Fibroblast of the aortic adventitia (primary cell): ENCODE data around the gene SEM1. TPM values are rescaled to one million over a fixed set of nuclear protein-coding genes. Genes with fewer than 3 reads are reported as not detected.

ENCODE experiments used
- DNase-seq: peaks from one replicate; pipeline ENCODE4 v3.0.0-alpha.2; 2010; ENCODE audit warnings: low read depth
- H3K4me3 ChIP-seq: 2 replicates; pipeline ENCODE4 v1.5.1; 2011; ENCODE audit warnings: low read depth, mild to moderate bottlenecking, control low read depth, low read length, moderate library complexity
- total RNA-seq: library from RNA; depleted of rRNA; stranded (reverse); fragments of >200 nt; gene quantifications from 2 replicates; pipeline ENCODE4 v1.2.3, GENCODE V29; 2012; ENCODE audit warnings: low replicate concordance
- TF ChIP-seq, protein P1 (sequence below): IDR thresholded peaks from 2 replicates; pipeline ENCODE4 v1.5.1; 2011; ENCODE audit warnings: mild to moderate bottlenecking, low read length, control low read depth, inconsistent platforms; ENCODE audit not compliant: insufficient read depth

The SEM1 gene
- total RNA-seq, 1 donor, result 37.6 TPM

DNA sequence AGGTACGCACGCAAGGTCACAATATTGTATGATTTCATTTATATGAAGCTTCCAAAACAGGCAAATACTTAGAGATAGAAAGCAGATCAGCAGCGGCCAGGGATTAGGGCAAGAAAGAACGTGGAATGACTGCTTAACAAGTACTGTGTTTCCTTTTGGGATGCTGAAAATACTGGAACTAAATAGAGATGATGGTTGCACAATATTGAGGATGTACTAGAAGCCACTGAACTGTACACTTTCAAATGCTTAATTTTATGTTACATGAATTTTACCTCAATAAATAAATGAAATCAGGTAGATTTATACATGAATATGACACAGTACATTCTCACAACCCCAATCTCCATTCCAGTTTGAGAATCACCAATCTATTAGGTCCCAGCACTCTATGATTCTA lies 15.6 kb downstream of the SEM1 start:
- H3K4me3 ChIP-seq, result no peak overlapping the region
- no peak for DNase-seq
- TF ChIP-seq, protein P1, sequence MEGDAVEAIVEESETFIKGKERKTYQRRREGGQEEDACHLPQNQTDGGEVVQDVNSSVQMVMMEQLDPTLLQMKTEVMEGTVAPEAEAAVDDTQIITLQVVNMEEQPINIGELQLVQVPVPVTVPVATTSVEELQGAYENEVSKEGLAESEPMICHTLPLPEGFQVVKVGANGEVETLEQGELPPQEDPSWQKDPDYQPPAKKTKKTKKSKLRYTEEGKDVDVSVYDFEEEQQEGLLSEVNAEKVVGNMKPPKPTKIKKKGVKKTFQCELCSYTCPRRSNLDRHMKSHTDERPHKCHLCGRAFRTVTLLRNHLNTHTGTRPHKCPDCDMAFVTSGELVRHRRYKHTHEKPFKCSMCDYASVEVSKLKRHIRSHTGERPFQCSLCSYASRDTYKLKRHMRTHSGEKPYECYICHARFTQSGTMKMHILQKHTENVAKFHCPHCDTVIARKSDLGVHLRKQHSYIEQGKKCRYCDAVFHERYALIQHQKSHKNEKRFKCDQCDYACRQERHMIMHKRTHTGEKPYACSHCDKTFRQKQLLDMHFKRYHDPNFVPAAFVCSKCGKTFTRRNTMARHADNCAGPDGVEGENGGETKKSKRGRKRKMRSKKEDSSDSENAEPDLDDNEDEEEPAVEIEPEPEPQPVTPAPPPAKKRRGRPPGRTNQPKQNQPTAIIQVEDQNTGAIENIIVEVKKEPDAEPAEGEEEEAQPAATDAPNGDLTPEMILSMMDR, result no peak

DNA sequence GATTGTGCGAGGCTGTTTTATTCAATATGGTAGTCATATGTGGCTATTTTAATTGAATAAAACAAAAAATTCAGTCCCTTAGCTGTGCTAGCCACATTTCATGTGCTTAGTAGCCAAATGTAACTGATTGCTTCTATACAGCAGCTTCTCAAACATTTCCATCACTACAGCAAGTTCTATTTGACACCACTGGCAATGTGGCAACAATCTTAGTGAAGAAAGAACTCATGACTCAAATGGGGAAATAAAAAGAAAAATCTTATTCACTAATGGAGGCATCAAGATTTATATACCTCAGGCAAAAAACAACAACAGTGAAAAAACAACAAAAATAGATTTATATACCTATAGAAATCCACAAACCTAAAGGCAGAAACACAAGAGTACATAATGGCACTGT lies 17.9 kb downstream of the SEM1 start:
- TF ChIP-seq, protein P1, result no peak
- no peak overlapping the region for H3K4me3 ChIP-seq
- no peak for DNase-seq

DNA sequence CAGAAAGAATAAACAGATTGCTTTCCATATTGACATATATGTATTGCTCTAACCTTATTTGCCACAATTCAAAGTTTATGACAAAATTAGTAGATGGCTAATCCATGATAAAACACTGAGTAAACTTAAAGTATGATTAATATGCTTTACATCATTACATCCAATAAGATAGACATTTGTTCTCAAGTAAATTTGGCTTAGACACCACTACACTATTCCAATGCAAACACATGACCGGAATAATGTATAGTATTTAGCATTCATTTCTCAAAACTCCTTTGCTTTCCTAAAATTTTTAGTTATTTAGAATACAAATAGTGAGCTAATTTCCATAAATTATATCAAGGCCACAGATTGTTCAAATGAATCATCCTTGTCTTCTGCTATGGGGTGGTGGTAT lies 20.2 kb downstream of the SEM1 start:
- DNase-seq, result no peak
- TF ChIP-seq, protein P1, result no peak
- H3K4me3 ChIP-seq, result no peak overlapping the region

DNA sequence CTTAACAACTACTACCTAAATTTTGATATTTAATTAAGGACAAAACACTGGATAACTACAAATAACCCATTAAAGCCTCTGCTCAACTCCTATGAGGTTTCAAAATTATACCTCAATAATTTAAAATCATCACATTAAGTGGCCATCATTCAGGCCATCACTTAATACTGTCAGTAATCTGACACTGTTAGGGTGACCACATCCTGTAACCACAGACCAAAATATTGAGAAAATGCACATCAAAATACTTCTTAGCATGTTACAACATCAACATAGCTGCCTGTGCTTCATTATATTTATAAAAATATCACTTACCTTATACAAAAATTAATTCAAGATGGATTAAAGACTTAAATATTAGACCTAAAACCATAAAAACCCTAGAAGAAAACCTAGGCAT lies 23.3 kb downstream of the SEM1 start:
- no peak overlapping the region for H3K4me3 ChIP-seq

DNA sequence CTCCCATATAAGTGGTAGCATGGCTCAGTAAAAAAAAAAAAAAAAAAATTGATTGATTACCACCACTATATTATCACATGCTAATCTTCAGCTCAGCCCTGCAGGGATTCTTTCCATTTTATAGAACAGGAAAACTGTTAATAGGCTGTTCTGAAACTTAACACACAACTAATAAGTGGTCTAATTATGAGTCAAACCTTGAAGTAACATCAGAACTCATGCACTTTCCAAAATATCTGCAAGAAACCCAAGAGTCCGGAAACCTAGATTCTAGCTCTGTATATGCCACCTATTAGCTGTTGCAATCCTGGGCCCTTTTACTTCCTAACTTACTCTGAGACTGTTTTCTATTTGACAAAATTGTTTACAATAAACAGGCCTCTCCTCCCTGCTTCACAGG lies 23.9 kb downstream of the SEM1 start:
- TF ChIP-seq, protein P1, result no peak
- no peak overlapping the region for H3K4me3 ChIP-seq
- DNase-seq, result no peak

More for the DNA sequence above, 23.3 kb downstream of the SEM1 start:
- DNase-seq, result no peak
- TF ChIP-seq, protein P1, result no peak

DNA sequence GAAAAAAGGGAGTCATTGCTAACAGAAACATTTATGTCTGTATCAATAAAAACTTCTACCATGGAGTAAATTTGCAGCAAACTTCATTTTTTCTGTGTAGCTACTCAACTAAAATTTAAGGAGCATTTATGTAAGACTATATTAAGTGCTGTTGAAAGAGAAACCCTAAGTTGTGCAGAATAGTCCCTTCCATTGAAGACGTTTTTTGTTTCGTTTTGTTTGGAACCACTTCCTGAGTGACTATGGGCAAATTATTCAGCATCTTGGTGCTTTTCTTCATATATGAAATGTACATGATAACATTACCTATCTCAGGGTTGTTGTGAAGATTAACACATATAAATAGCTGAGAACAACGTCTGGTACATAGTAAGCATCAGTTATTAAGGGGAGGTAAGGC lies 24.3 kb downstream of the SEM1 start:
- no peak for DNase-seq
- TF ChIP-seq, protein P1, result no peak
- H3K4me3 ChIP-seq, result no peak overlapping the region

DNA sequence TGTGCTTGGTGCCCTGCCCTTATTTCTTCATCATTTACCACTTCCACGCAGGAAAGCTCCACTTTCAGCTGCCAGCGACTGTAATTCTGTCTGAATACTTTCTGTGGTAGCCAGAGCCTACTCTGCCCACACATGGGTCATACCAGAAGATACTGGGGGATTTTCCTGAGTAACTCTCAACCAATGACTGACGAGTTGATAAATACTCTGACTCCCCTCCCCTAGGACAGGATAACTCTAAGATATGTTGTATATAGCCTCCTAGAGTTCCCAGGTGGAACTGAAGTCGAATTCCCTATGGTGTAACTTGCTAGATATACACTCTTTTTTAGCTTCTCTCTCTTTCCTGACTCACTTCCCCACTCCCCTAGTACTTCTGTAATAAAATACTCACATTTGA lies 29.8 kb downstream of the SEM1 start:
- TF ChIP-seq, protein P1, result no peak
- H3K4me3 ChIP-seq, result no peak overlapping the region
- DNase-seq, result no peak
